ENCODE results near the gene CAPZA2. TPM values are rescaled to one million over a fixed set of nuclear protein-coding genes. Genes with fewer than 3 reads are reported as not detected.

CAPZA2 gene
- total RNA-seq, 4 donors from 2014 or later: 53.7 to 64.9 (median 59.6) TPM

DNA sequence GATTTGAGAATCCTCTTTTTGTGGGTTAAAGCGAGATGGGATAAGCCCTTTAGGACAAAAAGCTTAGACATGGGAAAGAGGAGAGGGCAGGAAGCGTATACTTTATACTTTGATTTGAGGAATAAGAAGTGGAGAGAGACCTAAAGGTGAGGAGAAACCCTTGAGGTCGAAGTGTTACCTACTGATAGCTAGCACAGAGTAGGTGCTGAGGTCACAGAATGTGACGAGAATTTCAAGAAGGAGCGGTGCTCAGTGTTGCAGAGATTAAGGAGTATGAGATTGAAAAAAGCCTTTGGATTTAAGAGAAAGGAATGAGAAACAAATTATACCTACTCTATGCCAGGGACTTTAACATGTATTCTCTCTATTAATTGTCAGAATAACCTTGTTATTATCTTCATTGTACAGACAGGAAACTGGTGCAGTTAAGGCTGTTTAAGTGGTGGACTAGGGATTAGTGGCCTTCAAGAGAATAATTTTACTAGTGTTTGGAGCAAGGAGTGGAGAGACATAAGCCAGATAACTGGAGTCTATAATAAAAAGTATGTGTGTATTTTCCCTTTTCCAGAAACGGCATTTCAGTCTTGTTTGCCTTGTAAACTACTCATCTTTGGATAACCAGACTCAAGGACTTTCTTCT lies 8.8 kb downstream of the CAPZA2 start:
- WGBS: 90% methylated on average over 6 of the region's 6 CpGs
- no peak for DNase-seq (ENCODE audit: low spot score in 2 of 2)
- Histone ChIP-seq H3K4me1 (peaks cover 39% of the 10 kb centered on the region), H3K27ac (no peak overlapping the region), H3K4me3 (no peak overlapping the region), H3K9me3 (no peaks in the 10 kb centered on the region), H3K27me3 (no peaks in the 10 kb centered on the region), H3K36me3 (no peaks in the 10 kb centered on the region)
- TF ChIP-seq EP300 (IDR thresholded peaks at IDR 0.05): no peak
- TF ChIP-seq POLR2AphosphoS5 (IDR thresholded peaks at IDR 0.05): no peak
- no peak for TF ChIP-seq POLR2A (IDR thresholded peaks at IDR 0.05)
- TF ChIP-seq, protein P1, sequence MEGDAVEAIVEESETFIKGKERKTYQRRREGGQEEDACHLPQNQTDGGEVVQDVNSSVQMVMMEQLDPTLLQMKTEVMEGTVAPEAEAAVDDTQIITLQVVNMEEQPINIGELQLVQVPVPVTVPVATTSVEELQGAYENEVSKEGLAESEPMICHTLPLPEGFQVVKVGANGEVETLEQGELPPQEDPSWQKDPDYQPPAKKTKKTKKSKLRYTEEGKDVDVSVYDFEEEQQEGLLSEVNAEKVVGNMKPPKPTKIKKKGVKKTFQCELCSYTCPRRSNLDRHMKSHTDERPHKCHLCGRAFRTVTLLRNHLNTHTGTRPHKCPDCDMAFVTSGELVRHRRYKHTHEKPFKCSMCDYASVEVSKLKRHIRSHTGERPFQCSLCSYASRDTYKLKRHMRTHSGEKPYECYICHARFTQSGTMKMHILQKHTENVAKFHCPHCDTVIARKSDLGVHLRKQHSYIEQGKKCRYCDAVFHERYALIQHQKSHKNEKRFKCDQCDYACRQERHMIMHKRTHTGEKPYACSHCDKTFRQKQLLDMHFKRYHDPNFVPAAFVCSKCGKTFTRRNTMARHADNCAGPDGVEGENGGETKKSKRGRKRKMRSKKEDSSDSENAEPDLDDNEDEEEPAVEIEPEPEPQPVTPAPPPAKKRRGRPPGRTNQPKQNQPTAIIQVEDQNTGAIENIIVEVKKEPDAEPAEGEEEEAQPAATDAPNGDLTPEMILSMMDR (IDR thresholded peaks at IDR 0.05): no peak

DNA sequence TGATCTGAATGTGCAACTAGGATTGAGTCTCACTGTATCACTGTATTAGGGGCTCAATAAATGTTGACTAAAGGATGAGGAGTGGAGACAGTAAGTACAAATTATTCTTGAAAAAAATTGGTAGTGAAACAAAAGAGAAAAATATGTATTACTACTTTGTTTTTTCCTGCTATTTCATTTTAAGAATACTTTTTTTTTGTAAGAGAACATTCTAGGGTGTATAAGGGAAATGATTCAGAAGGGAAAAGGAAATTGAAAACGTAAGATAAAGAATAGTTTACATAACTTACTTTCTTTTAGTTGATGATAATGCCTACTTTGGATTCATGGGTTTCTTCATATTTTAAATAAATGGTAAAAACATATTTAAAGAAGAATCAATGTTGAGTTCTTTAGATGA lies 9.6 kb downstream of the CAPZA2 start:
- no peak overlapping the region for H3K27ac ChIP-seq
- 28% methylated on average over 1 of the region's 1 CpG for WGBS
- TF ChIP-seq POLR2AphosphoS5 (IDR thresholded peaks at IDR 0.05) (no peak), POLR2A (IDR thresholded peaks at IDR 0.05) (no peak), EP300 (IDR thresholded peaks at IDR 0.05) (no peak)
- TF ChIP-seq, protein P1 (IDR thresholded peaks at IDR 0.05): no peak
- H3K4me3 ChIP-seq: no peak overlapping the region
- no peaks in the 10 kb centered on the region for H3K36me3 ChIP-seq
- no peak for DNase-seq (ENCODE audit: low spot score in 2 of 2)
- H3K4me1 ChIP-seq: peaks cover 45% of the 10 kb centered on the region
- H3K9me3 ChIP-seq: no peaks in the 10 kb centered on the region
- H3K27me3 ChIP-seq: no peaks in the 10 kb centered on the region

DNA sequence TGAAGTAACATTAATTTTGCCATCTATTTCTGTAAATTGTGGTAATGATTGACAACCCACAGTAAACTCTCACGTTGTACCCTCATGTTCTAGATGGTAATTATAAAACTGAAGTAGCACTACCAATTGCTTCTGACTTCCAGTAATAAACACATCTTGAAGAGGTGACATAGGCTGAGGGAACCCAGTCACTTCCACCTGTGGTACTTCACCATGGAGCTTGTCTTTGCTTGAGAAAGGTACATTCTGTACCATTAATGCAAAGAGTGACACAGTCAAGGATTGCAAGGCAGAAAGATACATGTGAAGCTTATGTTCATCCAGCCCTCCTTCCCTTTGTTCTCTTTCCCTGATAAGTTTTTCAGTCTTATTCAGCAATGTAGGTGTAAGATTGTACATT lies 11.2 kb downstream of the CAPZA2 start:
- no peak overlapping the region for H3K4me3 ChIP-seq
- TF ChIP-seq EP300 (IDR thresholded peaks at IDR 0.05): no peak
- no peak for TF ChIP-seq POLR2A (IDR thresholded peaks at IDR 0.05)
- no peak for TF ChIP-seq POLR2AphosphoS5 (IDR thresholded peaks at IDR 0.05)
- WGBS: 55% methylated on average over 1 of the region's 1 CpG
- no peaks in the 10 kb centered on the region for H3K36me3 ChIP-seq
- no peaks in the 10 kb centered on the region for H3K27me3 ChIP-seq
- no peaks in the 10 kb centered on the region for H3K9me3 ChIP-seq
- DNase-seq (ENCODE audit: low spot score in 2 of 2): no peak
- H3K27ac ChIP-seq: no peak overlapping the region
- peaks cover 41% of the 10 kb centered on the region for H3K4me1 ChIP-seq

DNA sequence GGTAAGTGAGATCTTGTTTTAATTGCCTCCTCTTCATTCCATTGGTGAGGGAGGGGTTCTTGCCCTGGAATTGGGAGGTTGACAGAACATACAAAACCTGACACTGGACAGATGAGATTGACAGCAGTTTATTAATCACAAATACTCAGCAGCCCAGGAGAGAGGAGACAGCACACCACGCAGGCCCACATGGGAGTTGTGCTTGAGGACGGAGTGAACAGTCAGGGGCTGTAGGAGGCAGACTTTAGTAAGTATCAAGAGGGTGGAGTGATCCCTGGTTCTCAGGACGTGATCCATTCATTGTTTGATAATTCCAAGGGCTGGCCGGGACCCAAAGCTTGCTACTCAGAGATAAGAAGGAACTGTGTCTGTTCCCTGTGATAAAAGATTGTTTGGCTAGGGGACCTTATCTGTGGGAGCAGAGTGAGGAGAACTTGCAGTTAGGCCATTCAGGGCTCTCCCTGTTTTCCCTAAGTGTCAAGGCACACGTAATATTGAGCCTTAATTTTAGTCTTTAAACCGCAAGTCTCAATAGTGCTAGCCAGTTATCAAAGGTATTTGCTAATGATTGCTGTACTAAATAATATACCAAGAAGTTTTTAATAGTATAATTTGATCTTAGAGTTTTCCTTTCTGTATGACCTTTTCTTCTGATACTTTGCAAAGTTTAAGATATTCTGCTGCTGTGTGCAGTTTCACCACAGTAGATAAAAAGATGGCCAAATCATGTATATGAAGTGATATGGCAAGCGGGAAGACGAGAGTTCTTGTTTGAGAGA lies 14.5 kb downstream of the CAPZA2 start:
- no peak overlapping the region for H3K27ac ChIP-seq
- WGBS: 75% methylated on average over 8 of the region's 8 CpGs

DNA sequence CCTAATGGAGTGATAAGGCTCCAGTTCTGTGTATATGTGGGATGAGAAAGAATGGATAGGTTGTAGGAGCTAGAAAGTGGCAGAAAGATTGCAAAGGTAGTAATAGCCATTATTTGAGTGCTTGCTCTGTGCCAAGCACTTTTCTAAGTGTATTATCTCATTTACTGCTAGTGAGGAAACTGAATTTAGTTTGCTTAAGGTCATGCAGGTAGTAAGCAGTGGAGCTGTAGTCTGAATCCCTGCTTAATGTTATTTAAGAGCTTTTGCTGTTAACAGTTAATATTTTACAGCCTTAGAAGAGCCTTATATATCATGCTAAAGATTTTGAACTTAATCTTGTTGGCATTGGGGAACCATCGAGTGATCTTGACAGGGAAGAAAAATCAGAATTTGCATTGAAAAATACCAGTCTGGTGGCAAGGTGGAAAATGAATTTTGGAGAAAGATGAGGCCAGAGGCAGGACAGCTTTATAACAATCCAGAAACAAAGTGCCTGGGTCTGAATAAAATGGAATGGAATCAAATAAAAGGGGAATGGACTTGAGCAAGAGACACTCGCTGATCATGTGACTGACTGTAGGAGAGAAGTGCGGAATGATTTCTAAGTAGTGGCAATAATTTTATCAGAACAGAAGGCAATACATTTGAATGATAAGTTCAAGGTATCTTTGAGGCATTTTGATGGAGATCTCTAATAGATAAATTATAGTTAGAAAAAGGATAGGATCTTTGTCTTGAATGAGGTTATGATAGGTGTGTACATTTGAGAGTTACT lies 15.2 kb downstream of the CAPZA2 start:
- no peak overlapping the region for H3K4me3 ChIP-seq
- TF ChIP-seq, protein P1 (IDR thresholded peaks at IDR 0.05): no peak
- TF ChIP-seq POLR2AphosphoS5 (IDR thresholded peaks at IDR 0.05) (no peak), POLR2A (IDR thresholded peaks at IDR 0.05) (no peak), EP300 (IDR thresholded peaks at IDR 0.05) (no peak)
- H3K27ac ChIP-seq: no peak overlapping the region
- H3K27me3 ChIP-seq: no peaks in the 10 kb centered on the region
- no peak for DNase-seq (ENCODE audit: low spot score in 2 of 2)
- 90% methylated on average over 3 of the region's 3 CpGs for WGBS
- H3K4me1 ChIP-seq: peaks cover 36% of the 10 kb centered on the region
- H3K9me3 ChIP-seq: no peaks in the 10 kb centered on the region
- H3K36me3 ChIP-seq: no peaks in the 10 kb centered on the region

More for the DNA sequence above, 14.5 kb downstream of the CAPZA2 start:
- no peaks in the 10 kb centered on the region for H3K27me3 ChIP-seq
- no peaks in the 10 kb centered on the region for H3K36me3 ChIP-seq
- no peak for DNase-seq (ENCODE audit: low spot score in 2 of 2)
- TF ChIP-seq, protein P1 (IDR thresholded peaks at IDR 0.05): no peak
- TF ChIP-seq EP300 (IDR thresholded peaks at IDR 0.05) (no peak), POLR2AphosphoS5 (IDR thresholded peaks at IDR 0.05) (no peak), POLR2A (IDR thresholded peaks at IDR 0.05) (no peak)
- peaks cover 41% of the 10 kb centered on the region for H3K4me1 ChIP-seq
- no peaks in the 10 kb centered on the region for H3K9me3 ChIP-seq
- H3K4me3 ChIP-seq: no peak overlapping the region

Measured in suprapubic skin (tissue), 4 donors.